ENCODE data around the gene FTCDNL1.

DNA sequence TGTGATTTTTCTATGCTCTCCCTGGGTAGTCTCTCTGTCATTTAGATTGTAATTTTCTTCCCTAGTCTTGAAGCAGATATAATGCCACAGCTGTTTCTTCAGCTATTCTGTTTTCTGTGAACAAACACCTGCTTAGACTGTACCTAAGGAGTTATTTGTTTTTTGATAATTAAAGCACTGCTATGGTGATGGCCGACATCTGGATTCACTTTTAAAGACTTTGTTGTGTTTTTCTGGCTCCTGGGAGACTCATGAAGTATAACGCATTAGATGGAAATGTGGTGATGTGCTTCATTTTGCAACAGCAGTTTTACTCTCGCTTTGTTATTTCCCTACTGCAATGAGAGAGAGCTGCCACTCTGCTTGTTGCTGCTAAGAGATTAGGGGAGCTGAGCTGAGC is 44.4 kb upstream of the FTCDNL1 start:
- TF ChIP-seq, protein P1, sequence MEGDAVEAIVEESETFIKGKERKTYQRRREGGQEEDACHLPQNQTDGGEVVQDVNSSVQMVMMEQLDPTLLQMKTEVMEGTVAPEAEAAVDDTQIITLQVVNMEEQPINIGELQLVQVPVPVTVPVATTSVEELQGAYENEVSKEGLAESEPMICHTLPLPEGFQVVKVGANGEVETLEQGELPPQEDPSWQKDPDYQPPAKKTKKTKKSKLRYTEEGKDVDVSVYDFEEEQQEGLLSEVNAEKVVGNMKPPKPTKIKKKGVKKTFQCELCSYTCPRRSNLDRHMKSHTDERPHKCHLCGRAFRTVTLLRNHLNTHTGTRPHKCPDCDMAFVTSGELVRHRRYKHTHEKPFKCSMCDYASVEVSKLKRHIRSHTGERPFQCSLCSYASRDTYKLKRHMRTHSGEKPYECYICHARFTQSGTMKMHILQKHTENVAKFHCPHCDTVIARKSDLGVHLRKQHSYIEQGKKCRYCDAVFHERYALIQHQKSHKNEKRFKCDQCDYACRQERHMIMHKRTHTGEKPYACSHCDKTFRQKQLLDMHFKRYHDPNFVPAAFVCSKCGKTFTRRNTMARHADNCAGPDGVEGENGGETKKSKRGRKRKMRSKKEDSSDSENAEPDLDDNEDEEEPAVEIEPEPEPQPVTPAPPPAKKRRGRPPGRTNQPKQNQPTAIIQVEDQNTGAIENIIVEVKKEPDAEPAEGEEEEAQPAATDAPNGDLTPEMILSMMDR (conservative IDR thresholded peaks at IDR 0.05; ENCODE audit: low read depth, low read length), result no peak
- TF ChIP-seq EZH2phosphoT487 (IDR thresholded peaks at IDR 0.05; ENCODE audit: borderline replicate concordance, low read length) (no peak), EZH2 (IDR thresholded peaks at IDR 0.05; ENCODE audit: low read length, unreplicated experiment) (no peak)

Measured in PC-3 (cell line).